ENCODE measurements around the gene SGSM1. TPM values are rescaled to one million over a fixed set of nuclear protein-coding genes. Genes with fewer than 3 reads are reported as not detected.

The SGSM1 gene
- total and polyA plus RNA-seq, 10 donors = 0.16 to 1.3 (median 0.53) TPM

DNA sequence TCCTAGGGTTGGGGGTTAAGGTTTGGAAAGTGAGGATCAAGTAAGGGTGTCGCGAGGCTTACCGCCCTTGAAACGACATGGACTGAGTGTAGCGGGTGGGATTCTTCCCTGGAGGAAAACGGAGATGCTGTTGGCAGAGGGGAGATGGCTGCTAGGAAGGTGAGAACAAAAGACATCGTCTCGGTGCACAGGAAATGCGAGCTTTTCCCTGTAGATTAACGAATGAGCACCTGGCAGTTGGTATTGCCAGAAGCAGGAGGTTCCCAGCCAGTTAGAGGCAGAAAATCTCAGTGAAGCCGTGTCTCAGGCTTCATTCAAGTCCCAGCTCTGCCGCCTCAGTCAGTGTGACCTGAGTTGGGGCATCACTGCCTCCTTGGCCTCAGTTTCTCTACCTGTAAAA lies 141.9 kb downstream of the SGSM1 start:
- H3K27me3 ChIP-seq (replicated peaks in 1 of 7) = peaks cover 0 to 73% (median 22%) of the 10 kb centered on the region in 7 donors
- peaks cover under 1 to 15% (median 10%) of the 10 kb centered on the region in 6 donors for H3K4me1 ChIP-seq
- 60 to 72% (median 69%) methylated on average over 12 of the region's 12 CpGs for WGBS, 5 donors
- DNase-seq = no peak
- TF ChIP-seq, protein P1, sequence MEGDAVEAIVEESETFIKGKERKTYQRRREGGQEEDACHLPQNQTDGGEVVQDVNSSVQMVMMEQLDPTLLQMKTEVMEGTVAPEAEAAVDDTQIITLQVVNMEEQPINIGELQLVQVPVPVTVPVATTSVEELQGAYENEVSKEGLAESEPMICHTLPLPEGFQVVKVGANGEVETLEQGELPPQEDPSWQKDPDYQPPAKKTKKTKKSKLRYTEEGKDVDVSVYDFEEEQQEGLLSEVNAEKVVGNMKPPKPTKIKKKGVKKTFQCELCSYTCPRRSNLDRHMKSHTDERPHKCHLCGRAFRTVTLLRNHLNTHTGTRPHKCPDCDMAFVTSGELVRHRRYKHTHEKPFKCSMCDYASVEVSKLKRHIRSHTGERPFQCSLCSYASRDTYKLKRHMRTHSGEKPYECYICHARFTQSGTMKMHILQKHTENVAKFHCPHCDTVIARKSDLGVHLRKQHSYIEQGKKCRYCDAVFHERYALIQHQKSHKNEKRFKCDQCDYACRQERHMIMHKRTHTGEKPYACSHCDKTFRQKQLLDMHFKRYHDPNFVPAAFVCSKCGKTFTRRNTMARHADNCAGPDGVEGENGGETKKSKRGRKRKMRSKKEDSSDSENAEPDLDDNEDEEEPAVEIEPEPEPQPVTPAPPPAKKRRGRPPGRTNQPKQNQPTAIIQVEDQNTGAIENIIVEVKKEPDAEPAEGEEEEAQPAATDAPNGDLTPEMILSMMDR (IDR thresholded peaks at IDR 0.05 in 8 of 11, conservative IDR thresholded peaks at IDR 0.05 in 3 of 11) = no peak
- TF ChIP-seq POLR2A (IDR thresholded peaks at IDR 0.05) (no peak), POLR2AphosphoS5 (IDR thresholded peaks at IDR 0.05) (no peak)
- H3K36me3 ChIP-seq = no peaks in the 10 kb centered on the region
- no peaks in the 10 kb centered on the region for H3K9me3 ChIP-seq
- H3K27ac ChIP-seq = no peak overlapping the region
- H3K4me3 ChIP-seq = no peak overlapping the region
- intact Hi-C loops (cut with DNase I; ENCODE audit: low total_unique reads) = no loop called here

DNA sequence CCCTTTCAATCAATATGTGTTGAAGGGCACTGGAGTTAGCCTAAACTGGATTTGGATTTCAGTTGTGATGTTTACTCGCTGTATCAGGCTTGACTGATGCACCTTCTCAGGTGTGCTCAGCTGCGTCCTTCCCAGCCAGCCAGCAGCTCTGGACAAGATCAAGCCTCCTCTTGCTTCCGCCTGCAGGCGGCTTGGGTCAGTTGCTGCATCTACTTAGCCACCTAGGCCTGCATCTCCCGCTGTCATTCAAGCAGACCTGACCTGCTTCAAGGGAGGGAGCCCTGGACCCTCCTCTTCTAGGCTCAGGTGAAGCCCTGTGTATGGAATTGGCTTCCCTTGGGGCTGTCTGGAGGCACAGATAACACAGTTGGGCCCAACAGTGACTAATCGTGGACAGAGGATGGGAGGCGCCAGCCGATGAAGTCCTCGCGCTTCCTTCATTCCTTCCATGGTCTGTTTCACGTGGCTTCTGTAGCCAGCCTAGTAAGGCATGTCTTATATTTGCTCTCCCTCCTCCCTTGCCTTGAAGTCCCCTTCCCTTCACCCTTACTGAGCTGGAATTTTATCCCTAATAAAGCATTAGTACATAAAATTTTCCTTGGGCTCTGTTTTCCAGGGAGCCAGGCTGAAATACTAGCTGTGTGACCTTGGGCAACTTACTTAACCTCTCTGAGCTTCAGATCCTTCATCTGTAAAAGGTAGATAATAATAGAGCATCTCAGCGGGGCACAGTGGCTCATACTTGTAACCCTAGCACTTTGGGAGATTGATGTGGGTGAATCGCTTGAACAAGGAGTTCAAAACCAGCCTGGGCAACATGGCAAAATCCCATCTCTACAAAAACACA lies 142.6 kb downstream of the SGSM1 start:
- no peak for TF ChIP-seq POLR2A (IDR thresholded peaks at IDR 0.05)
- TF ChIP-seq, protein P1 (IDR thresholded peaks at IDR 0.05 in 8 of 11, conservative IDR thresholded peaks at IDR 0.05 in 3 of 11) = no peak
- TF ChIP-seq POLR2AphosphoS5 (IDR thresholded peaks at IDR 0.05) = no peak
- no peak overlapping the region for H3K4me3 ChIP-seq
- H3K27me3 ChIP-seq (replicated peaks in 1 of 7) = peaks cover 0 to 80% (median 29%) of the 10 kb centered on the region in 7 donors
- intact Hi-C loops (cut with DNase I; ENCODE audit: low total_unique reads) = no loop called here
- no peak overlapping the region for H3K27ac ChIP-seq
- DNase-seq = no peak
- no peaks in the 10 kb centered on the region for H3K9me3 ChIP-seq
- peaks cover 4 to 22% (median 17%) of the 10 kb centered on the region in 6 donors for H3K4me1 ChIP-seq
- 81 to 91% (median 88%) methylated on average over 12 to 13 of the region's 13 CpGs for WGBS, 5 donors
- no peaks in the 10 kb centered on the region for H3K36me3 ChIP-seq

DNA sequence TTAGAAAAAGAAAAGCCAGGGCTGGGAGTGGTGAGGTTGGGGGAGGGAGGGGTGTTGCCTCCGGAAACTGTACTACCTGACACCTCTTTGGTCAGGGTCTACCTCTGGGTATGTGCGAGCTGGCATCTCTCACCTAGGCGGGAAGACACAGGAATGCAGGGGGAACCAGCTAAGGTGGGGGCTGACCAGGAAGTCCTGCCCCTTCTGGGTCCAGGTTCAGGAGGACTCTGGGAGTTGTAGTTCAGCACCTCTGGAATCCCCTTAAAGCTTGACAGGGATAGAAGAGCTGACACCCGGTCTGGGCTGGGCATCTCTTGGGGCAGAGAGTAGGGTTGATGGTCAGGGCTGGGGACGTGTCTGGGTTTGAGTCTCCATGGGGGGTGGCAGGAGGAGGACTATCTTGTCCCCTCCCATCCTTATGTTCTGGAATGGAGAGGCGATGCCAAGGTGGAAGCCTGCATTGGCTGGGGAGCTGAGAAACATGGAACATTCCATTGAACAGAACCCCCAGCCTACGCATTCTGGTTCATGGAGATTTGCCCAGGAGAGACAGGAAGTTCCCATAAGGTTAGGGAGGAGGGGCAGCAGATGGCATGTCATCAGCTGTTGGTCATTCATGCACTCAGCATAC lies 144.4 kb downstream of the SGSM1 start:
- no peak for DNase-seq
- WGBS, 5 donors = 27 to 37% (median 31%) methylated on average over 7 of the region's 7 CpGs
- no peak overlapping the region for H3K27ac ChIP-seq
- H3K36me3 ChIP-seq = no peaks in the 10 kb centered on the region
- peaks cover 0 to 94% (median 31%) of the 10 kb centered on the region in 7 donors for H3K27me3 ChIP-seq (replicated peaks in 1 of 7)
- intact Hi-C loops (cut with DNase I; ENCODE audit: low total_unique reads) = loop anchor here (5.0 kb wide), 1 partner anchor 97 kb away; no protein-coding TSS in a partner anchor
- peaks cover 4 to 29% (median 24%) of the 10 kb centered on the region in 6 donors for H3K4me1 ChIP-seq
- H3K9me3 ChIP-seq = no peaks in the 10 kb centered on the region
- TF ChIP-seq POLR2AphosphoS5 (IDR thresholded peaks at IDR 0.05) = no peak
- TF ChIP-seq POLR2A (IDR thresholded peaks at IDR 0.05) = no peak
- TF ChIP-seq, protein P1 (IDR thresholded peaks at IDR 0.05 in 8 of 11, conservative IDR thresholded peaks at IDR 0.05 in 3 of 11) = no peak
- H3K4me3 ChIP-seq = no peak overlapping the region
